ENCODE measurements around the gene TOB1. TPM values are rescaled to one million over a fixed set of nuclear protein-coding genes. Genes with fewer than 3 reads are reported as not detected.
"Not testable (repeated sequence)": the region's sequence is repeated elsewhere in the genome, so short reads cannot be mapped to it uniquely, and the experiment has no call there.

The TOB1 gene
- polyA plus RNA-seq, 1 donor from 2014 or later = 8.2 TPM

DNA sequence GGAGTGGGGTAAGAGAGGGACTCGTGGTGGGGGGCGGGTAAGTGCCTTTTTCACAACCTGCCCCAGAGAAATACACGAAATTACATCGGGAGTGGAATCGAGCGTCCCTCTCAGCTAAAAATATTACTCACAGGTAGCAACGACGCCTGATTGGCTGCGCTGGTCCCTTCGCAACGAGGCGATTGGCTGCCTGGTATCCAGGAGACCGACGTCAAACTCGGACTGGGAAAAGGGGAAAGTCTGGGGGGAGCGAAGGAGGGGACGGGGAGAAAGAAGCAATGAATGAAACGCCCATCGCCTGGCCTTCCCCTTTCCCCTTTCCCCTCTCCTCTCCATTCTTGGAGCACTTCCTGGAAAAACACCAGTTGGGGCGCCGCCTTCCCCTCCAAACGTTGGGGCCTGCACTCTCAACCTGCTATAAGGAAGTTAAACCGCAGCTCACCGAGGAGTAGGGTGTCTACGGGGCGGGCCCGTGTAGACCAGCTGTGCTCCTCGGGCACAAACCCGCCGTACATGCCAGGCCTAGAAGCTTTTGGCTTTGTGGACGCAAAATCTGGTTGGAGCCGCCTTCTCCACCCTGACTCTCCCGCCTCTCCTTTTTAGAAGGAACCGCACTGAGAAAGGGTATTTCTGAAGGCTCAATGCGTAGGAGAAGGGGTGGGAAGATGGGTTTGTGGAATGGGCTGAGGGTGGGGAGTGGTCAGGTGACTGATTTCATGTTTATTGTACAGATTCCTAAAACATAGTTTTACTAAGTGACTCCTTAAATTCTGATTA, 1.4 kb upstream of the TOB1 start:
- Mint-ChIP-seq H3K4me1 (peaks cover 30 to 35% (median 31%) of the 10 kb centered on the region in 3 donors), H3K4me3 (peak overlapping the region; percentile 87 to 99 (median 98)), H3K27ac (peak overlapping the region; percentile 88 to 100 (median 95)), H3K9me3 (no peaks in the 10 kb centered on the region), H3K27me3 (no peaks in the 10 kb centered on the region), H3K36me3 (peaks cover 2% of the 10 kb centered on the region)

DNA sequence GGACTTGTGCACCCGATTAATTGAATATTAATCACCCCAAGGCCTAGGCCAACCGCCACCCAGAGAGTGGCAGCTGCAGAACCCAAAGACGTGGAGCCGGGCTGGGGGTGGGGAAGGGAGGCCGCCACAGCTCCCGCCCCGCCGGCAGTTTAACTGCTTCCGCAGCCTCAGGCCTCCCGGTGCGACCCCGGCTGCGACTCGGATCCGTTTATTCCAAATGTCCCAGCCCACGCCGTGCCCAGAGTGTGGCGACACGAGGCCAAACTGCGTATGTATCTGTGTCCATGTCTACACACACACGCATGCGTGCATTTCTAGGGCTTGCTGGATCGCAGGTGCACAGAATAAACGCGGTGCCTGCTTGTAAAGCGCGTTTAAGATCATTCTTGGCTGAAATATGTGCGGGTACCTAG, 802 bp upstream of the TOB1 start:
- H3K27me3 Mint-ChIP-seq = no peaks in the 10 kb centered on the region
- no peaks in the 10 kb centered on the region for H3K9me3 Mint-ChIP-seq
- peaks cover 30 to 35% (median 31%) of the 10 kb centered on the region in 3 donors for H3K4me1 Mint-ChIP-seq
- peak overlapping the region; percentile 87 to 99 (median 98) for H3K4me3 Mint-ChIP-seq
- H3K36me3 Mint-ChIP-seq = peaks cover 2% of the 10 kb centered on the region
- peak overlapping the region; percentile 88 to 100 (median 95) for H3K27ac Mint-ChIP-seq

DNA sequence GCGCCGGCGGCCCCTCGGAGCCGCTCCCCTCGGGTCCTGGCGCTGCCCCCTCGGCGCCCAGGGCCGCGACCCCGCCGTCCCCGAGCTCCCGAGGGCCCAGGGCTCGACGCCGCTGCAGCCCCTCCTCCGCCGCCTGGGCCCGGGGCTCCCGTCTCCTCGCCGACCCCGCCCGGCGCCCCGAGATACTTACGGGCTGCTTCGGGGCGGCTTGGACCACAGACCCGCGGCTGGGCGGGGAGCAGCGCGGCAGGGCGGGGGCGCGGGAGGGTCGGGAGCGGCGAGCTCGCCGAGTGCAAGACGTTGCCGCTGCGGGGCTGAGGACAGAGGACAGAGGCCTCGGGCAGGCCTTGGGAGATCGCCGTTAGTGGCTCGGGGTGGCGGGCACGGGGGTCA, 290 bp downstream of the TOB1 start:
- H3K36me3 Mint-ChIP-seq = peaks cover 2% of the 10 kb centered on the region
- H3K27me3 Mint-ChIP-seq = no peaks in the 10 kb centered on the region
- peaks cover 25 to 28% (median 26%) of the 10 kb centered on the region in 3 donors for H3K4me1 Mint-ChIP-seq
- H3K9me3 Mint-ChIP-seq = no peaks in the 10 kb centered on the region
- peak overlapping the region; percentile 87 to 99 (median 98) for H3K4me3 Mint-ChIP-seq
- H3K27ac Mint-ChIP-seq = peak overlapping the region in 1 of 3 donors; percentile 88

DNA sequence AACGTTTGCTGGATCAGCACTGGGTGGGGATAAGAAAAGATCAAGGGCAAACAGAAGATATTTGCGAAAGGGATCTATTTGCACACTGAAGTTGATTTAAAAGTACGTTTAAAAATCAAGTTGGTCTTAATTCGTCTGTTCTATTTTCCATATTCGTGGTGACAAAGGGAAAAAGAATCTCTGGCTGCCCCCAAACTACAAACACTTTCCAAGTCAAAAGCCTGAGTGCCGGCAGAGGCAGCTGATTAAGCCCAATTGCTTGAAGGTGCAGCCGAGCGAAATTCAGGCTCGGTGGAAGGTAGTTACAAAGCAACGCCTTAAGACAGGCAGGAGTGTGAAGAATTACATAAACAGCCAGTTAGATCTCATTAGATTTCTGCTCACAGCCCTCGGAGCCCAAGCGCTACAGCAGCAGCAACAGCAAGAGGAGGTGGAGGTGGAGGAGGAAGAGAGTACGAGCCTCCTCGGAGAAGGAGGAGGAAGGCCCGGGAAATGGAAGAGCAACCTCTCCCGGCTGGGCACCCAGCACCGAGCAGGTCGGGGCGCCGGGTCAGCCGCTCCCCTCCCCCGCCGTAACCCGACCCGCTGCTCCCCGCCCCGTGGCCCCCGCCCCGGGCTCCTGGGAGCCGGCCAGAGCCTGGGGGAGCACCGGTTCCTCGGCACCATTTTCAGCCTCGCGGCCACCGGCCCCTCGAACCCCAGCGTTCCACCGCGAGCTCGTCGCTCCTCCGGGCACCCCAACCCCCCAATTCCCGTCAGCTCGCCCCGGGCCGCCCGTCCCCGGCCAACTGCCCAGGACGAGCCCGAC, 890 bp downstream of the TOB1 start:
- H3K27ac Mint-ChIP-seq = peak overlapping the region; percentile 92 to 98 (median 95)
- peaks cover 2% of the 10 kb centered on the region for H3K36me3 Mint-ChIP-seq
- H3K4me1 Mint-ChIP-seq = peaks cover 25 to 28% (median 26%) of the 10 kb centered on the region in 3 donors
- H3K9me3 Mint-ChIP-seq = no peaks in the 10 kb centered on the region
- H3K27me3 Mint-ChIP-seq = no peaks in the 10 kb centered on the region
- H3K4me3 Mint-ChIP-seq = peak overlapping the region; percentile 92 to 99 (median 94)

DNA sequence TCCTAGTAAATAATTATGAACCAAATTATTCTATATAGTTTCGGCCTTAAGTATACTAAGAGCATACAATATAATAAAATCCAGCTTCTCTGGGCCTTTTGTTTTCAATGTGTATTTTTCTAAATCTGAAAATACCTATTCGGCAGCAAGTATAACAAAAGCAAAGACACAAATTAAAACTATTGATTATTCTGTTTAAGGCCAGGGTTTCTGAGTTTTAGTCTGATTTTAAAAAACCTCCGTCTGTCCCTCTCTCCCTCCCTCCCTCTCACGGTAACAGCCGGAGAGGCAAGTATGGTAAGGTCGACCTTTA, 1.5 kb downstream of the TOB1 start:
- Mint-ChIP-seq H3K27ac (peak overlapping the region; percentile 92 to 98 (median 95)), H3K4me1 (peaks cover 25 to 28% (median 26%) of the 10 kb centered on the region in 3 donors), H3K9me3 (no peaks in the 10 kb centered on the region), H3K27me3 (no peaks in the 10 kb centered on the region), H3K4me3 (peak overlapping the region; percentile 92 to 99 (median 94)), H3K36me3 (peaks cover 2% of the 10 kb centered on the region)

DNA sequence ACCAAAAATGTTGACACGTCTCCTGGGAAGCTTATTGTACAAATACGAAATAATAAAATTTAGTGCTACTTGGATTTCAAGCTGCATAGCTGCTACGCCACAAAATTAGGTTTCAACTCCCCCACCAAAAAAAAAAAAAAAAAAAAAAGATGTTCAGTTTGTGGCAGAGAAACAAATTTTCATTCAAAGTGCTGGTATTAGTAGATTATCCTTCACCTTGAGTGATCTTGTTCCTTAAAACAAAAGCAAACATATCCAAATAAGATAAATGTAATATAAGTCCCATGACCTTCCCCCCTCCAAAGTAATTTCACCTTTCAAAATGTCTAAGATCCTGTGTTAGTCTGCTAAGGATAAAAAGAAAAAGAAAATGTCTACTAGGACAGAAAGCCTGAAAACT, 2.2 kb downstream of the TOB1 start:
- H3K4me1 Mint-ChIP-seq = peaks cover 25 to 28% (median 26%) of the 10 kb centered on the region in 3 donors
- peaks cover 2% of the 10 kb centered on the region for H3K36me3 Mint-ChIP-seq
- H3K4me3 Mint-ChIP-seq = peak overlapping the region in 1 of 4 donors; percentile 92
- H3K27me3 Mint-ChIP-seq = no peaks in the 10 kb centered on the region
- H3K9me3 Mint-ChIP-seq = no peaks in the 10 kb centered on the region
- peak overlapping the region in 2 of 3 donors; percentile 15 to 47 for H3K27ac Mint-ChIP-seq

DNA sequence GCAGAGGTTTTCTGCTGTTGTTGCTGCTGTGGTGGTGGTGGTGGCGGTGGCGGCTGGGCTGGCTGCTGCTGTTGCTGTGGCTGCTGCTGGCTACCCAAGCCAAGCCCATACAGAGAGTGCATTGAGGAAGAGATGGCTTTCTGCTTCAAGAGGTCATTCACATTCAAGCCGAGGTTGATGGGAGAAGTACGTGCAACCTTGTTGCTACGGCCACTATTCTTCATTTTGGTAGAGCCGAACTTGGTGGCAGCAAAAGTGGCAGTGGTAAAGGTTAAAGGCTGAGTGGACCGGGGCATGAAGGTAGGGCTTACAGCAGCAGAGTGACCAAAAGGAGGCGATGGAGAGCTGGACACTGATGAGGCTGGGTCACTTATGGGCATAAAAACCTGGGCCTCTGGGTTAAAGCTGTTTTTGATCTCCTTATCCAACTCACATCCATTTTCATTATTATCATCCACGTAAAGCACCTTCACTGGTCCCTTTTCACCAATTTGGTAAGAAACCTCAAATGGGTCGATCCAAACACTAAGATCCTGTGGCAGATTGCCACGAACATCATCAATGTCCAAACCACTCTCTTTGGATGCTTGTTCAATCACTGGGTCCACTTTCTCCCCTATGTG, 2.8 kb downstream of the TOB1 start:
- peak overlapping the region in 2 of 3 donors; percentile 47 to 71 for H3K27ac Mint-ChIP-seq
- peak overlapping the region in 2 of 4 donors; percentile 47 to 92 for H3K4me3 Mint-ChIP-seq
- peaks cover 2% of the 10 kb centered on the region for H3K36me3 Mint-ChIP-seq
- no peaks in the 10 kb centered on the region for H3K9me3 Mint-ChIP-seq
- H3K4me1 Mint-ChIP-seq = peaks cover 24 to 25% (median 25%) of the 10 kb centered on the region in 3 donors
- no peaks in the 10 kb centered on the region for H3K27me3 Mint-ChIP-seq

DNA sequence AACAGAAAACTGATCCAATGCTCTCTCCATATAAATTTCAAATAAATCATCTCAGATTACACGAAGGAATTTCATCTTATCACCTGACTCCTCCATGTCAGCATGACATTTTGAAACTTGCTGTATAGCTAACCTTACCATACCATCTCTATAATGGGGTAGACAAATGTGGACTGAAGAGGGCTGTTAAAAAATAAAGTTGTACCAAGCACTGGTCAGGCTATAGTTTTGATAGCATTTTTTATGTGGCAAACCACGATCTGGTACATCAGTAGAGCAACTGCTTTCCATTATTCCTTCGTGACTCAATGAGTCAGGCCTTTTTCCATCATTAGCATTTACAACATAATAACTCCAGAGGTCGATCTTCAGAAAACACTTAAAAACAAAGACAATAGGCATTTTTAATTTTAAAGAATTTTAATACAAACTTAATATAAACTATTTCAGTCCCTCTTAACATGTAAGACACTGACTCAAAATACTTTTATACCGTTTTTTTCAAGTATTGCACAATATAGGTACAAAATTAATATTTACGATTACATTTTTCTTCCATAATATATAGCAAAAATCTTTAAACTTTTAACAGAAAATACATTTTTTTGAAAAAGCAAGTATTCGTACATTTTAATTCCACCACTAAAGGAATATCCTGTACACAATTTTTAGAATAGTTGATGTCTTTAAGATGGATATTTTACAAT, 4.2 kb downstream of the TOB1 start:
- no peaks in the 10 kb centered on the region for H3K9me3 Mint-ChIP-seq
- H3K27ac Mint-ChIP-seq = no peak overlapping the region
- H3K4me3 Mint-ChIP-seq = peak overlapping the region in 1 of 4 donors; percentile 41
- no peaks in the 10 kb centered on the region for H3K27me3 Mint-ChIP-seq
- peaks cover 15 to 18% (median 17%) of the 10 kb centered on the region in 3 donors for H3K4me1 Mint-ChIP-seq
- peaks cover 2% of the 10 kb centered on the region for H3K36me3 Mint-ChIP-seq

DNA sequence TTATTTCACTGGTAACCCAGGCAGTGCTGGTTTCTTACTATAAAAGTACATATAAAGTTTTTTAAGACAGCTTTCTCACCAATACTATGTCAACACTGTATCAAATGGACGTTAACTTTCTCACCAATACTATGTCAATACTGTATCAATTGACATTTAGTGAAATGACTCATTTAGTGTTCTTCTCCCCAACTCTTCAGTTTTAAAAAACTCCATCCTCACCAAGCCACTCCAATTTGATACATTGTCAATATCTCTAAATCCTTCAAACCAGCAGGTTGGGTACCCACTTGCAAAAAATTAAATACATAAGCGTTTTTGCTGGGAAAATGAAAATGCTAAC, 4.8 kb downstream of the TOB1 start:
- Mint-ChIP-seq H3K4me1 (peaks cover 15 to 18% (median 17%) of the 10 kb centered on the region in 3 donors), H3K27ac (no peak overlapping the region), H3K4me3 (peak overlapping the region in 1 of 4 donors; percentile 41), H3K36me3 (peaks cover 2% of the 10 kb centered on the region), H3K9me3 (no peaks in the 10 kb centered on the region), H3K27me3 (no peaks in the 10 kb centered on the region)

DNA sequence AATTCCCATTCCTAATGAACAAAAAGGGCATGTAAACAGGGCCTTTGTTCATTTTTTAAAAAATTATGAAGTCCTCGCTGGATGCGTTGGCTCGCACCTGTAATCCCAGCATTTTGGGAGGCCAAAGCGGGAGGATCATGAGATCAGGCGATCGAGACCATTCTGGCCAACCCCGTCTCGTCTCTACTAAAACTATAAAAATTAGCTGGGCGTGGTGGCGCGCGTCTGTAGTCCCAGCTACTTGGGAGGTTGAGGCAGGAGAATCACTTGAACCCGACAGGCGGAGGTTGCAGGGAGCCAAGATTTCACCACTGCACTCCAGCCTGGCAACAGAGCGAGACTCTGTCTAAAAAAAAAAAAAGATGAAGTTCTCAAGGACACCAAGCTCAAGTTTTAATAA, 6.4 kb downstream of the TOB1 start:
- not testable (repeated sequence) for H3K9me3 Mint-ChIP-seq, H3K4me3 Mint-ChIP-seq, H3K36me3 Mint-ChIP-seq, H3K27me3 Mint-ChIP-seq
- Mint-ChIP-seq H3K27ac (peak overlapping the region in 1 of 3 donors; percentile 12), H3K4me1 (peaks cover 11 to 17% (median 12%) of the 10 kb centered on the region in 3 donors)

DNA sequence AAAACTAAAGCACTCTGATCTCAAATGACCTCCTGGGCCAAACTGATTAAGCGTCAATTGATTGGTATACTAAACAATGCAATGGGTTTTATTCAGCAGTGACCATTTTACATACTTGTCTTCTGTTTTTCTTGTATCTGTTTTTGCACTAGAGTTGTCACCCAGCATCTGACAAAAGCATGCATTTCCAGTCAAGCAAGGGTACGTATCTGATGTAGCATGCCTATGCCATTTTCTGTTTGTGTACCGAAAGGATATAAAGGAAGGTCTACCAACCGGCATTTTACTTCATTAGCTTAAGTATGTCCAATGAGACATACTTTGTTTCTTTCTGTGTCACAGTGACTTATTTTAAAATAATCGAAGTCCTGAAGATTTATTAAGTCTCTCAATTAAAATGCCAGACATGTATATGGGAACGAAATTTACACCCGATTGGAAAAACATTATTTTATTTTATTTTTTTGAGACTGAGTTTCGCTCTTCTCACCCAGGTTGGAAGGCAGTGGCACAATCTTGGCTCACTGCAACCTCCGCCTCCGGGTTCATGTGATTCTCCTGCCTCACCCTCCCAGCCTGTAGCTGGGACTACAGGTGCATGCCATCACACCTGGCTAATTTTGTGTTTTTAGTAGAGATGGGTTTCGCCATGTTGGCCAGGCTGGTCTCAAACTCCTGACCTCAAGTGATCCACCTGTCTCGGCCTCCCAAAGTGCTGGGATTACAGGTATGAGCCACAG, 7.5 kb downstream of the TOB1 start:
- no peak overlapping the region for H3K27ac Mint-ChIP-seq

DNA sequence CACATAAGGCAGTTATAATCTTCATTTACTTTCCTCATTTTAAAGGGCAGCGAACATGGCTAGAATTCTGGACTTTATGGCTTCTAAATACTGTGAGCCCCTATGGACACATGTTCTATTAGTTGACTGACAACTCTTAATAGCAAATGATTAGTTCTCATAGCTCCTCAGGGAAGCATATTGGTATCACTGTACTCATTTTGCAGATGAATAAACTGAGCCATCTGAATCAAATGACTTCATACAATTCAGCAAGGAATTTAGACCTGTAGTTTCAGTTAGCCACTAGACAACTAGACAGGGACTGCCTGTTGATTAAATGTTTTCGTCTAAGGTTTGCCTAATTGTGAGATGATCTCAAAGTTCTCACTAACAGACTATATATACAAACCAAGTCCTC, 9.7 kb downstream of the TOB1 start:
- Mint-ChIP-seq H3K4me3 (no peak overlapping the region), H3K36me3 (no peaks in the 10 kb centered on the region), H3K27me3 (no peaks in the 10 kb centered on the region), H3K4me1 (peaks cover 10% of the 10 kb centered on the region in 3 donors), H3K27ac (no peak overlapping the region), H3K9me3 (no peaks in the 10 kb centered on the region)

More for the DNA sequence above, 7.5 kb downstream of the TOB1 start:
- no peak overlapping the region for H3K4me3 Mint-ChIP-seq
- no peaks in the 10 kb centered on the region for H3K9me3 Mint-ChIP-seq
- peaks cover 2% of the 10 kb centered on the region for H3K36me3 Mint-ChIP-seq
- H3K27me3 Mint-ChIP-seq = no peaks in the 10 kb centered on the region
- H3K4me1 Mint-ChIP-seq = peaks cover 4 to 10% (median 8%) of the 10 kb centered on the region in 3 donors

DNA sequence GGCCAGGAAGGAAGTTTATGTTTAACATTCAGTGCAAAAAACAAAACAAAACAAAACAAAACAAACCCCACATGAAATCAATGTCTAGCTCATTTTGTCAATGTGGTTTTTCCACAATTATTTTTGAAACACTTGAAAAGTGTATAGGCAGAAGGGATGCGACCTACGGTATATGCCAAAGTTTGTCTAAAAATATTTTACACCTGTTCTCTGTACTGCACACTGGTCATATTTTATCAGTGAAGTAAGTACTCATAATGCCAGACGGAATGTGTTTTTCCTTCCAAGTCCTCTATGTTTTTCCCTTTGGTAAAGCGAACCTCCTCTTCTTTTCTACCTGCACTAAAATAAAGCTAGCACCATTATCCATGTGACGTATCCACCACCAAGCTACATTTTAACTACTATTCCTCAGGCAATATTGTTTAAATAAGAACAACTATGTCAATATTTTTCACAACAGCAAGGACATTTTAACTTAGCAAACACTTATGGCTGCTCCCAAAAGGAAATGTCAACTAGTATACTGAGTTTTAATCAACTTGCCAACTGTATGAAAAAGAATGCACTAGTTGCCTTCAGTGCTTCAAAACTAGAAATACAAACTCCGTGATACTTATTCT, 10.3 kb downstream of the TOB1 start:
- Mint-ChIP-seq H3K4me3 (no peak overlapping the region), H3K36me3 (no peaks in the 10 kb centered on the region), H3K27ac (no peak overlapping the region), H3K4me1 (peaks cover 10% of the 10 kb centered on the region in 3 donors), H3K27me3 (no peaks in the 10 kb centered on the region), H3K9me3 (no peaks in the 10 kb centered on the region)

DNA sequence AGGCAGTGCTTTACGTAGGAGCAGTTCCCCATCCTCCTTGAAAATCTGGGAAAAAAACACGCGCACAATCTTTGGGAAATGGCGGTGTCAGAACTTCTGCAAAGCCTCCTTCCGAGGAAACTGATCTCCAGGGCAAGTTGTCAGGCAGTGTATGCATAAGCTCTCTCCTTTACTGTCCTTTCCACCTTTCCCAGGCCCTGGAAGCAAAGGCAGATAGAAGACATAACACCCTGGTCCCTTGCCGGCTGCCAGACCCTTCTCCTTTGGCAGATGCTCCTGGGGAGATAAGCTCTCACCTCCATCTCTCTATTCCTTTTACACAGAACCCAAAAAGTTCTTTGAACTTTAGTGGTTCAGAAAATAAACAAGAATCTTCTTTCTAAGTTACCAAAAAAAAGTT, 12.4 kb downstream of the TOB1 start:
- H3K27me3 Mint-ChIP-seq = no peaks in the 10 kb centered on the region
- peak overlapping the region in 1 of 3 donors; percentile 45 for H3K27ac Mint-ChIP-seq
- peak overlapping the region in 1 of 4 donors; percentile 18 for H3K4me3 Mint-ChIP-seq

More for the DNA sequence above, 12.4 kb downstream of the TOB1 start:
- Mint-ChIP-seq H3K9me3 (peaks cover 0 to 2% (median 0%) of the 10 kb centered on the region in 3 donors), H3K4me1 (peaks cover 10% of the 10 kb centered on the region in 3 donors), H3K36me3 (no peaks in the 10 kb centered on the region)

All from IgD-negative memory B cell (primary cell).